SIG-M5 treated with dmso at 0.1 percent for 504 hours (cell line): ENCODE results near the gene TMEM141.

Experiments used
- DNase-seq: peaks from one replicate; lab custom pipeline; 2025; ENCODE audit not compliant: unreplicated experiment; lab: John Stamatoyannopoulos, UW

TMEM141 gene

DNA sequence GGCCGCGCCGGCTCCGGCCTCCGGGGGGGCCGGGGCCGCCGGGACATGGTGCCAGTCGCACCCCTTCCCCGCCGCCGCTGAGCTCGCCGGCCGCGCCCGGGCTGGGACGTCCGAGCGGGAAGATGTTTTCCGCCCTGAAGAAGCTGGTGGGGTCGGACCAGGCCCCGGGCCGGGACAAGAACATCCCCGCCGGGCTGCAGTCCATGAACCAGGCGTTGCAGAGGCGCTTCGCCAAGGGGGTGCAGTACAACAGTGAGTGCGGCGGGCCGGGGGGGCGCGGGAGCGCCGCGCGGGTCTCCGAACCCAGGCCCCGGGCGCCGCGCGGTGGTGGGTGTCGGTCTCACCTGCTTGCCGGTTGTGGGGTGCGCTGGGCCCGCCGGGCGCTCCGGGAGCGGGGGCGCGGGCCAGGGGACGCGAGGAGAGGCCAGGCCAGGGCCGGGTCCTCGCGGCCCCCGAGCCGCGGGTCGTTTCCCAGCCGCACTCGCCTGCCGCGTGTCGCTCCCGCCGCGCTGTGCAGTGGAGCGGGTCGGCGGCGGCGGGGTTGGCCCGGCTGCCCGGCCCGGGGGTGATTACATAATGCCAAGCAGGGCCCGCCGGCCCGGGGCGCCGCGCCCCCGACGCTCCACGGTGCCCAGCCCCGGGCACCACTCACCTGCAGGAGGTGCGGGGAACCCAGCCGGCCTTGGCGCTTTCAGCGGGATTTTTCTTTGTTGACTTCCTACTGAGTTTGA, 17.1 kb downstream of the TMEM141 start:
- no peak for DNase-seq

- DNase-seq: peak; percentile 7
Observed at GRCh38 chr9:136808806-136809158, 17.6 kb downstream of the TMEM141 start.

- DNase-seq: no peak
Observed at GRCh38 chr9:136814725-136815421, 23.7 kb downstream of the TMEM141 start.

DNA sequence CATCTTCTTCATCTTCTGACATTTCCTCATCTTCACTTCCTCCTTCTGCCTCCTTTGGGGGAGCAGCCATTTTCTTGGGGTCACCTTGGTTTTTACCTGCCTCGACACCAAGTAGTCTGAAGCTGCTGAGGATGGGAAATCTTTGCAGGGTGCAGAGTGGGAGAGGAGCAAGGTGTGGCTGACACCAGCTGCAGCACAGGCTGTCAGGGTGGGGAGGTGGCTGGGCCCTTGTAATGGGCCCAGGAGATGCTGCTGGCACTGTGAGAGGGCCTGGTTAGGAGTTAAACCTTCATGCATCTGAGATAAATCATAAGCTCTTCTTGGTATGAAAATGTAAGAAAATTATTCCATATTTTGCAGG, 24.3 kb downstream of the TMEM141 start:
- DNase-seq: no peak

GRCh38 chr9:136820971-136821825, 30.1 kb downstream of the TMEM141 start:
- DNase-seq: no peak

DNA sequence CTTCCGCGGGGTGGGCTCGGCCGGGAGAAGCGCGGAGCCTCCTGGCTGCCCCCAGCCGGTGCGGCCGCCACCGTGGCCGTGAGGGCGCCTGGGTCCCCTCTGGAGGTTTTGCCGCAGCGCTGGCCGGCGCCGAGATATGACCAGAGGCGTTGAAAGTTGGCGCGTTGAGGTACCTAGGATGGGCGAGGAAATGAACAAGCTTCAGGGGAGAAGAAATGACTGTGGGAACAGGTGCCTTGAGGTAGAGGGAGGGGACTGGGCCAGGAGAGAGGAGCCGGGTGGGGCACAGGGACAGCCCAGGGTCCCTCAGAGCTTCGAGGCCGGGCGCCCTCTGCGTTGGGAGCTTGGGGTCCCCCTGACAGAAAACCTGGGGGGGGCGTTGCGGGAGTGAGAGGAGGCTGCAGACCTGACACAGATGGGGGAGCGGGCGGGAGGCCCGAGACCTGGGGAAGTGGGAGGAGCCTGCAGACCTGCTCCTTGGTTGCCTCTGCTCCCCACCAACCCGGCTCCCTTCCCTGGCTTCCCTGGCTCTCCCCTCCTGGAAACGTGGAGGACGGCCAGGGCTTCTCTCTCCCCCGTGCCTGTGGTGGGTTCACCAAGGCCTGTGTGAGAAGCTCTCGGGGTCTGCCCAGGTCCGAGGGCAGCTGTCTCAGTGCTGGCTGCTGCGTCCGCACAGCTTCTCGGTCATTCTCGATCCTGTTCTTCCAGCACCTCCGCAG, 30.8 kb downstream of the TMEM141 start:
- DNase-seq: no peak

- DNase-seq: peak; percentile 21
Observed at GRCh38 chr9:136823136-136824046, 32.2 kb downstream of the TMEM141 start.

GRCh38 chr9:136824496-136825225, 33.5 kb downstream of the TMEM141 start:
- DNase-seq: no peak

DNA sequence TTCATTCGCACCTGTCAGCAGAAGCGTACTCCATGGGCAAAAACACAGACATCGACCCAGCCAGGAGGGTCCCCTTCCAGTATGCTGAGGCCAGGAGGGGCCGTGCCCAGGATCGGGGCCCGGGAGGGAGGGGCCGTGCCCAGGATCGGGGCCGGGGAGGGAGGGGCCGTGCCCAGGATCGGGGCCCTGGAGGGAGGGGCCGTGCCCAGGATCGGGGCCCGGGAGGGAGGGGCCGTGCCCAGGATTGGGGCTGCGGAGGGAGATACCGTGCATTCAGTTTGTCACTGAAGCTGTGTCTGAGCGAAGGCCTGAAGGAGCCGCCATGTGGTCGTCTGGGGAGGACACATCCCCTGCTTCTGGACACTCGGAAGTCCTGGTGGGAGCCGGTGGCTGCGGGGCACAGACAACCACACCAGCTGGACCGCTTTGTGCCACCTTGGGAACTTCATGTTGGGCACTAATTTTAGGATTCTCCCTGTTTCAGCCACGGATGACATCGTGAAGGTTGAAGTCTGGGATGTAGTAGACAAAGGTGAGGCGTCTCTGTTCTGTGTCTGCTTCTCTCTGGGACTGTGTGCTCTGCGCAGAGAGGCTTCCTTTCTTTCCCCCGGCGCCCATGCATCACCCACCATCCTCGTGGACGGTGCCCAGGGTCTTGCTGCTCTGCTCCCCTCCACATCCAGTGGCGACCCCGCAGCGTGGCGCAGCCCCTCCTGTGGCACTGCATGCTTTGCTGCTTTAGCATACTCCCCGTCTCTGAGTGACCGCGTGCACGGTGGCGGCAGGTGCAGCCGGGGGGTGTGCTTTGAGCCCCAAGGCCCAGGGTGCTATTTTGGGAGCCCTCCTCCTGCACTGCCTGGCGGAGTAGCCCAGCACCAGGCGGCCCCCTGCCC, 34.4 kb downstream of the TMEM141 start:
- no peak for DNase-seq

- no peak for DNase-seq
Observed at GRCh38 chr9:136826188-136826541, 35.0 kb downstream of the TMEM141 start.

DNA sequence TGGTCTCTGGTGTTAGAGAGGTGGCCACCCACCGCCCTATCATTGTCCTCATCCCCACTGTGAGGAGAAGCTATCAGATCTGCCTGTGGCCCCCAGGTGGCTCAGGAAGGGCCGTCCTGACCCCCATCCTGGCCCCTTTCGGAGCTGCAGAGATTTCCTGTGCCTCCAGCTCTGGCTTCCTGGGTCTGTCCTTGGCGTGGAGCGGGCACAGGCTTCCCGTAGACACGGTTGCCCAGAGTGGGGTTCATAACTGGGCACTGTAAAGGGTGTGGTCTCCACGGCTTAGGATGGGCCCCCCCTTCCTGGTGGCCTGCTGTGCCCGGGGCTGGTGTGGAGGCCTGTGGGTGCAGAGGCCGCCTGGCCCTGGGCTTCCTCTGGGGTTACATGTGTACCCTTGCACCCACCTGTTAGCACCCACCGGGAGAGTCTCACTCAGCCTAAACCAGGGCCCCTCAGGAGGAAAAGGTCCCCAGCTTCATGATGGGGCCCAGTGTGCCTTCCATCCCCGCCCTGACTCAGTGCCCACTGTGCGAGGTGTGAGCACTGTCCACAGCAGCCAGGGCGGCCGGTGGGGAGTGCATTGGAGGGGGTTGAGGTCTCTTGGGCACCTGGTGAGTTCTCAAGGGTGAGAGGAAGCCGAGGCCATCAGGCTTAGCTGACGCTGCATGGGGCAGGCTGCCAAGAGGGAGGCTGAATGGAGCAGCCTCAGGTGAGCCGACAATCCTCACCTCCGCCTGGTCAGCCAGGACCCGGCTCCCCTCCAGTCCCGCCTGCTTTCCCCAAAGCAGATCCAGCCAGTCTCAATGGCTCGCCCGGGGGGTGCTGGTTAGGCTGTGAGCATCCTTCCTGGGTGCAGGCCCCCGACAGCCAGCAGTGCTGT, 35.8 kb downstream of the TMEM141 start:
- DNase-seq: no peak

- no peak for DNase-seq
Observed at GRCh38 chr9:136827794-136828473, 36.8 kb downstream of the TMEM141 start.

DNA sequence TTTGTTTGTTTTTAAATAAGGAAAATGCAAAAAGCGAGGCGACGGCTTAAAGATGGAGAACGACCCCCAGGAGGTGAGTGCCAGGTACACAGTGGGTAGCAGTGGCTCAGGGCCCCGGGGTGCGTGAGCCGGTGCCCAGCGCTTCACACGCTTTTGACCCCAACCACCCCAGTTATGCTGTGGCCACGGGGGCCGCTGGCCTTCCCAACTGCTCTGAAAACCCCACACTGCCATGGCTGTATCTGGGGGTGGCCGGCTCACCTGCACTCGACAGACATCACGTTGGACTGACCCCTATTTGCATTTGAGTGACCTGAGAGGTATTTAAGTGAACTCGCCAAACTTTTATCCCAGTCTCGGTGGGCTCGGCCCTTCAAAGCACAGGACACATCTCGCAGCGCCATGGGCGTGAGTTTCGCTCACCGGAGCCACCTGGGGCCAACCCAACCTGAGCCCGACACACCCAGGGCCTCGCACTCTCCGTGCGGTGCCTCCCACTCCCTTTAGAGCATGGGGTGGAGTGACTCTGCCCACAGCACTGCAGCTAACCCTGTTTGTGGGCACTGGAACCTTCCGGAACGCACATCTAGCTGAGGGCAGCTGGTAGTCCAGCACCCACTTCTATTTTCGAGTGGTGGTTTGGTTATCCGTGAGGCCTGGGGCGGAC, 37.5 kb downstream of the TMEM141 start:
- DNase-seq: no peak

- no peak for DNase-seq
Observed at GRCh38 chr9:136829412-136829811, 38.3 kb downstream of the TMEM141 start.

DNA sequence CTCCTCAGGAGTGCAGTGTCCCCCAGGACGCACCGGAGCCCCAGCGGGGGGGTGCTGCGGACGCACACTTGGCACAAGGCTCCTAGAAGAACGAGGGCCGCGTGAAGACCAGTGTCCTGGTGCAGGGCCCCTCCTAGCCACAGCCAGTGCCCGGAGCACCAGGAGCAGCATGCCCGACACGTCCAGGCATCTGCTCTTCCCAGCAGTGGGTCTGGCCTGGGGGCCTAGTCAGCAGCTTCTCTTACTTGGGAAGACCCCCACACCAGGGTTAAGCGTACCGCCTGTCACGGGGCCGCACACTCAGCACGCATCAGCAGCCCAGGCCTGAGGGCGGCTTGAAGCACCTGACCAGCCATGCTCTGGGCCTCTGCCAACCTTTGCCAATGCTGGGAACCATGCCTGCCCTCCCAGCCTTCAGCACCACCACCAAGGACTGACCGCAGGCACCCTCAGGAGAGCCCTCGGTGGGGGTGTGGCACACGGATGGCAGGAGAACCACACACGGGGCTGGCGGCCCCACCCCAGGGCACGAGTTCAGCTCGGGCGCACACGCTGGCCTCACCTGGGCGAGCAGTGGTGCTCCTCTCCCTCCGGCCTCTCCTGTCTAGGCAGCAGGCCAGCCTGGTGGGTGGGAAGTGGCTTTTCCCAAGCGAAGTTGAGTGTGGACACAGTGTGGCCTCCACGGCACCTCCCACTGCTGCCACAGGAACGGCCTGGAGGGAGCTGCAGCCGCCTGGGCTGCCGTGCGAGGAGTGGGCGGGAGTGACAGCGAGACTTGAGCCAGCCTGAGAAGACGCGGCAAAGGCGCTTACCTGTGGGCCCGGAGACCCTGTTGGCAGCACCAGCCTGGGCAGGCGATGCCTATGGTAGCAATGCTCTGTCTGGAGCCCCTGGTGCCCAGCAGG, 39.1 kb downstream of the TMEM141 start:
- no peak for DNase-seq
